Osteocyte (in vitro differentiated cells): ENCODE results near the gene SERPINE1. TPM values are rescaled to one million over a fixed set of nuclear protein-coding genes. Genes with fewer than 3 reads are reported as not detected.
A peak's percentile ranks its signal among the peaks of the same experiment; 100 is the strongest.
"Not testable (repeated sequence)": the region's sequence is repeated elsewhere in the genome, so short reads cannot be mapped to it uniquely, and the experiment has no call there.

Source experiments
- DNase-seq: peaks from one replicate; pipeline ENCODE4 v3.0.0; 2021; ENCODE audit warnings: mixed read lengths; ENCODE audit not compliant: unreplicated experiment; ENCODE audit errors: extremely low spot score
- H3K27ac Mint-ChIP-seq: one replicate; pipeline ENCODE4 v1.8.0; 2021; ENCODE audit warnings: mild to moderate bottlenecking, mixed read lengths; ENCODE audit not compliant: unreplicated experiment
- H3K27me3 Mint-ChIP-seq: one replicate; pipeline ENCODE4 v1.8.0; 2021; ENCODE audit warnings: mixed read lengths; ENCODE audit not compliant: unreplicated experiment
- H3K36me3 Mint-ChIP-seq: one replicate; pipeline ENCODE4 v1.8.0; 2021; ENCODE audit warnings: mixed read lengths; ENCODE audit not compliant: unreplicated experiment
- H3K4me1 Mint-ChIP-seq: one replicate; pipeline ENCODE4 v1.8.0; 2021; ENCODE audit warnings: mixed read lengths; ENCODE audit not compliant: unreplicated experiment
- H3K4me3 Mint-ChIP-seq: one replicate; pipeline ENCODE4 v1.8.0; 2021; ENCODE audit warnings: mild to moderate bottlenecking, moderate library complexity, mixed read lengths; ENCODE audit not compliant: unreplicated experiment
- H3K9me3 Mint-ChIP-seq: one replicate; pipeline ENCODE4 v1.8.0; 2021; ENCODE audit warnings: mixed read lengths; ENCODE audit not compliant: unreplicated experiment
- CTCF ChIP-seq: fragments of 200-600 bp; sonication (generic); IDR thresholded peaks from 2 replicates; pipeline ENCODE4 v1.5.0; 2021; ENCODE audit warnings: antibody characterized with exemption, mild to moderate bottlenecking, moderate library complexity
- total RNA-seq: library from RNA; stranded (reverse); gene quantifications from 2 replicates; pipeline ENCODE4 v1.2.1, GENCODE V29; 2021

The SERPINE1 gene
- total RNA-seq, 1 donor from 2014 or later, result 328 TPM

GRCh38 chr7:101089876-101090275, 37.0 kb upstream of the SERPINE1 start:
- no peaks in the 10 kb centered on the region for H3K9me3 Mint-ChIP-seq
- DNase-seq, result no peak
- H3K27me3 Mint-ChIP-seq, result no peaks in the 10 kb centered on the region
- H3K4me1 Mint-ChIP-seq, result peaks cover 53% of the 10 kb centered on the region
- no peak overlapping the region for H3K4me3 Mint-ChIP-seq
- no peak for TF ChIP-seq CTCF
- peaks cover 9% of the 10 kb centered on the region for H3K36me3 Mint-ChIP-seq
- H3K27ac Mint-ChIP-seq, result peak overlapping the region; percentile 41

- not testable (repeated sequence) for H3K27me3 Mint-ChIP-seq, DNase-seq, H3K4me3 Mint-ChIP-seq, H3K36me3 Mint-ChIP-seq, H3K9me3 Mint-ChIP-seq
- Mint-ChIP-seq H3K27ac (peak overlapping the region; percentile 78), H3K4me1 (peaks cover 51% of the 10 kb centered on the region)
These were observed 34.5 kb upstream of the SERPINE1 start for GRCh38 chr7:101092266-101092905.

GRCh38 chr7:101093906-101094305, 33.0 kb upstream of the SERPINE1 start:
- H3K36me3 Mint-ChIP-seq, result peaks cover 9% of the 10 kb centered on the region
- peaks cover 53% of the 10 kb centered on the region for H3K4me1 Mint-ChIP-seq
- H3K27ac Mint-ChIP-seq, result peak overlapping the region; percentile 76
- no peaks in the 10 kb centered on the region for H3K27me3 Mint-ChIP-seq
- no peak overlapping the region for H3K4me3 Mint-ChIP-seq
- no peak for DNase-seq
- TF ChIP-seq CTCF, result no peak
- H3K9me3 Mint-ChIP-seq, result no peaks in the 10 kb centered on the region

GRCh38 chr7:101094376-101094775, 32.5 kb upstream of the SERPINE1 start:
- H3K4me1 Mint-ChIP-seq, result peaks cover 55% of the 10 kb centered on the region
- no peak for TF ChIP-seq CTCF
- DNase-seq, result no peak
- peak overlapping the region; percentile 76 for H3K27ac Mint-ChIP-seq
- no peaks in the 10 kb centered on the region for H3K9me3 Mint-ChIP-seq
- H3K4me3 Mint-ChIP-seq, result no peak overlapping the region
- H3K36me3 Mint-ChIP-seq, result peaks cover 9% of the 10 kb centered on the region
- no peaks in the 10 kb centered on the region for H3K27me3 Mint-ChIP-seq

GRCh38 chr7:101094791-101095375, 32.0 kb upstream of the SERPINE1 start:
- Mint-ChIP-seq H3K4me3 (no peak overlapping the region), H3K4me1 (peaks cover 55% of the 10 kb centered on the region), H3K27me3 (no peaks in the 10 kb centered on the region), H3K36me3 (peaks cover 9% of the 10 kb centered on the region), H3K9me3 (no peaks in the 10 kb centered on the region), H3K27ac (peak overlapping the region; percentile 76)
- DNase-seq, result no peak
- TF ChIP-seq CTCF, result peak; percentile 68
